K562 (cell line): ENCODE results near the gene CERS5. TPM values are rescaled to one million over a fixed set of nuclear protein-coding genes. Genes with fewer than 3 reads are reported as not detected.

ENCODE experiments used
- ARNT ChIP-seq, 2 experiments: fragments of 450-650 bp; IDR thresholded peaks; 2 replicates each; pipeline ENCODE4 v1.6.1; 2016; ENCODE audit warnings: mild to moderate bottlenecking in 1 of 2
- BCOR ChIP-seq: fragments of 450-650 bp; IDR thresholded peaks from 2 replicates; pipeline ENCODE4 v1.6.1; 2016
- CTCF ChIP-seq, 3 experiments: IDR thresholded peaks in 2 of 3; conservative IDR thresholded peaks in 1 of 3; 2 replicates each; pipeline ENCODE4 v1.5.1; 2011 to 2012; ENCODE audit warnings: low read length in 3 of 3, mild to moderate bottlenecking in 3 of 3, control low read depth in 2 of 3, improper control_type of control experiment in 1 of 3, inconsistent platforms in 1 of 3, low read depth in 1 of 3, mixed read lengths in 1 of 3, moderate library complexity in 1 of 3; ENCODE audit not compliant: insufficient read depth in 2 of 3
- ETV6 ChIP-seq, 3 experiments: fragments of 150-350 bp in 1 of 3; sonication (generic) in 1 of 3; formaldehyde crosslinking in 1 of 3; IDR thresholded peaks; 2 replicates each; pipeline versions ENCODE4 v1.6.1 to v1.8.0; 2014 to 2022; ENCODE audit warnings: borderline replicate concordance in 2 of 3, low read depth in 2 of 3, antibody characterized with exemption in 1 of 3, low read length in 1 of 3, mild to moderate bottlenecking in 1 of 3, missing genetic modification reagents in 1 of 3
- GATA2 ChIP-seq: sonication (generic); formaldehyde crosslinking; IDR thresholded peaks from 2 replicates; pipeline ENCODE4 v1.4.0; 2020; ENCODE audit warnings: mild to moderate bottlenecking, missing genetic modification reagents
- GTF2F1 ChIP-seq: IDR thresholded peaks from 2 replicates; pipeline ENCODE4 v1.6.1; 2011; ENCODE audit warnings: low read depth, low read length, improper control_type of control experiment
- HDAC1 ChIP-seq, 2 experiments: fragments of 450-650 bp; IDR thresholded peaks; 2 replicates each; pipeline ENCODE4 v1.6.1; 2016 to 2017; ENCODE audit warnings: inconsistent platforms in 1 of 2, mild to moderate bottlenecking in 1 of 2, moderate library complexity in 1 of 2
- JUN ChIP-seq, 2 experiments: sonication (generic) in 1 of 2; formaldehyde crosslinking in 1 of 2; IDR thresholded peaks; 2 replicates each; pipeline versions ENCODE4 v1.6.1 to v1.8.0; 2012 to 2022; ENCODE audit warnings: borderline replicate concordance in 2 of 2, mild to moderate bottlenecking in 2 of 2, improper control_type of control experiment in 1 of 2, low read depth in 1 of 2, low read length in 1 of 2, missing genetic modification reagents in 1 of 2
- MAX ChIP-seq: sonication (generic); formaldehyde crosslinking; IDR thresholded peaks from 2 replicates; pipeline ENCODE4 v1.9.0; 2022; ENCODE audit warnings: mild to moderate bottlenecking, missing genetic modification reagents
- NCOA1 ChIP-seq: fragments of 450-650 bp; IDR thresholded peaks from 2 replicates; pipeline ENCODE4 v1.6.1; 2016; ENCODE audit warnings: low read depth
- NR2C2 ChIP-seq, 2 experiments: fragments of 200-800 bp in 1 of 2; sonication (Bioruptor generic) in 1 of 2; sonication (generic) in 1 of 2; formaldehyde crosslinking in 1 of 2; IDR thresholded peaks; 2 replicates each; pipeline versions ENCODE4 v1.6.1 to v1.8.0; 2016 to 2022; ENCODE audit warnings: mild to moderate bottlenecking in 1 of 2, missing compliant biosample characterization in 1 of 2, missing genetic modification characterization in 1 of 2, missing genetic modification reagents in 1 of 2
- YY1 ChIP-seq, 3 experiments: IDR thresholded peaks; 2 replicates each; pipeline ENCODE4 v1.6.1; 2011; ENCODE audit warnings: low read length in 2 of 3, mild to moderate bottlenecking in 2 of 3, moderate library complexity in 2 of 3, borderline replicate concordance in 1 of 3, control low read depth in 1 of 3, low read depth in 1 of 3; ENCODE audit not compliant: insufficient read depth in 3 of 3, insufficient replicate concordance in 2 of 3, control insufficient read depth in 1 of 3, insufficient read length in 1 of 3; ENCODE audit errors: extremely low read depth in 1 of 3
- ZNF583 ChIP-seq: fragments of 250-450 bp; sonication (Bioruptor Pico); IDR thresholded peaks from 2 replicates; pipeline ENCODE4 v1.4.0; 2020
- polyA plus RNA-seq, 8 experiments: library from polyadenylated mRNA; depleted of rRNA in 4 of 8; stranded (reverse) in 5 of 8; unstranded in 3 of 8; fragments of >200 nt; fragmentation: Nextera tagmentation in 2 of 8; fragmentation: Illumina TruSeq in 1 of 8; extraction: Ambion mirVana in 2 of 8; extraction: Trizol in 1 of 8; gene quantifications; 2 replicates each; pipeline versions ENCODE4 v1.2.1 to v1.2.3, GENCODE V29; 2011 to 2014; ENCODE audit warnings: inconsistent platforms in 1 of 8, missing spikeins in 1 of 8
- total RNA-seq, 7 experiments: library from RNA; depleted of rRNA in 6 of 7; stranded (reverse); fragments of >200 nt in 6 of 7; fragmentation: Illumina TruSeq in 2 of 7; extraction: Trizol in 2 of 7; gene quantifications; 2 replicates each; pipeline versions ENCODE4 v1.2.1 to v1.2.3, GENCODE V29; 2011 to 2021; ENCODE audit warnings: low replicate concordance in 1 of 7

CERS5 gene
- total and polyA plus RNA-seq, 9 of the 15 experiments (the other 6 are each of a cell fraction or from before 2014, with no cell fraction given), result 6.1 to 47.5 (median 17.8) TPM

- TF ChIP-seq ETV6 (IDR thresholded peaks at IDR 0.05; ENCODE audit: borderline replicate concordance in 1 of 2, low read depth in 2 of 2, low read length in 1 of 2), result no peak
- TF ChIP-seq ETV6 (CRISPR knock-in tag; IDR thresholded peaks at IDR 0.05; ENCODE audit: borderline replicate concordance), result no peak
- no peak for TF ChIP-seq GATA2
- TF ChIP-seq MAX (CRISPR knock-in tag), result peak; percentile 92
- no peak; the same call in 1 of the 2 replicates for TF ChIP-seq BCOR
- peak in 2 of 3 experiments; percentile 21 to 36 for TF ChIP-seq YY1 (IDR thresholded peaks at IDR 0.05; ENCODE audit: borderline replicate concordance in 1 of 3, control insufficient read depth in 1 of 3, extremely low read depth in 1 of 3, insufficient read depth in 3 of 3, insufficient read length in 1 of 3, insufficient replicate concordance in 2 of 3, low read depth in 1 of 3, low read length in 2 of 3)
- no peak for TF ChIP-seq NR2C2 (CRISPR knock-in tag; IDR thresholded peaks at IDR 0.05)
- TF ChIP-seq NR2C2 (tag; IDR thresholded peaks at IDR 0.05), result peak; percentile 91
- peak; percentile 97; the same call in 1 of the 2 replicates for TF ChIP-seq GTF2F1
- TF ChIP-seq ZNF583 (CRISPR knock-in tag), result no peak
- TF ChIP-seq NCOA1, result no peak
- no peak for TF ChIP-seq ARNT (IDR thresholded peaks at IDR 0.05)
- peak; percentile 19; the same call in 1 of the 2 replicates for TF ChIP-seq JUN (IDR thresholded peaks at IDR 0.05; ENCODE audit: borderline replicate concordance, low read depth, low read length)
- 0 out of 2 replicates have a peak, but pooled peaks have one; percentile 60 for TF ChIP-seq JUN (CRISPR knock-in tag; IDR thresholded peaks at IDR 0.05; ENCODE audit: borderline replicate concordance)
- TF ChIP-seq HDAC1 (IDR thresholded peaks at IDR 0.05), result peak in 1 of 2 experiments; percentile 97; a peak in 2 of 4 replicates
- peak; percentile 90 to 96 (median 95) for TF ChIP-seq CTCF (IDR thresholded peaks at IDR 0.05 in 2 of 3, conservative IDR thresholded peaks at IDR 0.05 in 1 of 3; ENCODE audit: insufficient read depth in 2 of 3, low read depth in 1 of 3, low read length in 3 of 3)
Observed at GRCh38 chr12:50111693-50112455, 55.3 kb downstream of the CERS5 start, which contains the start of gene COX14 (continued).
